Hepatocyte (in vitro differentiated cells): Measurements from ENCODE around the gene MAP4K5.

Experiments used
- EZH2 ChIP-seq: fragments of 200-600 bp; sonication (generic); IDR thresholded peaks from 2 replicates; pipeline ENCODE4 v1.6.1; 2016; ENCODE audit warnings: antibody characterized with exemption, mild to moderate bottlenecking, borderline replicate concordance
- EZH2phosphoT487 ChIP-seq: fragments of 200-600 bp; sonication (generic); IDR thresholded peaks from one replicate; pipeline ENCODE4 v1.6.1; 2018; ENCODE audit warnings: antibody characterized with exemption, mild to moderate bottlenecking, low read depth, moderate library complexity; ENCODE audit not compliant: unreplicated experiment, severe bottlenecking
- TF ChIP-seq, protein P1 (sequence below): fragments of 200-600 bp; sonication (generic); IDR thresholded peaks from 2 replicates; pipeline ENCODE4 v1.5.1; 2016; ENCODE audit warnings: antibody characterized with exemption, mild to moderate bottlenecking; ENCODE audit not compliant: poor library complexity

DNA sequence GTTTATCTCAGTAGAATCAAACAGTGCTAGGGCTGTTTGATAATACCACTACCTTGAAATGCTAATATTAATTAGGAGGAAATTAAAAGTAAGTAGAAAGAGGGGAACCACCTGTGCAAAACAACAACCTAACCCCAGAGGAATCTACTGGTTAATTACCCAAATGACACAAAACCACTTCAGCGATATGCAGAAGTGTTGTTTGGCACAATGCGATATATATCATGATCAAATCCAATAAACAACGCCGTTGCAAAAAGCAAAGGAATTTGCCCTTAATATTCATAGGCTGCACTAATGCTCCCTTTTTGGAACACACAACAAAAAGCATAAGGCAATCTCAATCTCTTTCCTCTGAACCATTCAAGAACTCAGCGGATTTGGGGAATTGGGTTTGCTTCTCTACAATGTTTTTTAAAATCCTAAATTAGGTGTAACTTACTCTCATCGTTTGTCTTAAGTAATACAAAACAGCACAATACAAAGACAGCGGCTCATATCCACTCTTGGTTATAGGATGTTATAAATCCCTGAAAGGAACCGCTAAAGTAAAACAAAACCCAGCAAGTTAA lies 1.5 kb downstream of the MAP4K5 start:
- TF ChIP-seq EZH2phosphoT487: no peak
- no peak for TF ChIP-seq EZH2
- TF ChIP-seq, protein P1, sequence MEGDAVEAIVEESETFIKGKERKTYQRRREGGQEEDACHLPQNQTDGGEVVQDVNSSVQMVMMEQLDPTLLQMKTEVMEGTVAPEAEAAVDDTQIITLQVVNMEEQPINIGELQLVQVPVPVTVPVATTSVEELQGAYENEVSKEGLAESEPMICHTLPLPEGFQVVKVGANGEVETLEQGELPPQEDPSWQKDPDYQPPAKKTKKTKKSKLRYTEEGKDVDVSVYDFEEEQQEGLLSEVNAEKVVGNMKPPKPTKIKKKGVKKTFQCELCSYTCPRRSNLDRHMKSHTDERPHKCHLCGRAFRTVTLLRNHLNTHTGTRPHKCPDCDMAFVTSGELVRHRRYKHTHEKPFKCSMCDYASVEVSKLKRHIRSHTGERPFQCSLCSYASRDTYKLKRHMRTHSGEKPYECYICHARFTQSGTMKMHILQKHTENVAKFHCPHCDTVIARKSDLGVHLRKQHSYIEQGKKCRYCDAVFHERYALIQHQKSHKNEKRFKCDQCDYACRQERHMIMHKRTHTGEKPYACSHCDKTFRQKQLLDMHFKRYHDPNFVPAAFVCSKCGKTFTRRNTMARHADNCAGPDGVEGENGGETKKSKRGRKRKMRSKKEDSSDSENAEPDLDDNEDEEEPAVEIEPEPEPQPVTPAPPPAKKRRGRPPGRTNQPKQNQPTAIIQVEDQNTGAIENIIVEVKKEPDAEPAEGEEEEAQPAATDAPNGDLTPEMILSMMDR: no peak
